ENCODE data around the gene BPTF. TPM values are rescaled to one million over a fixed set of nuclear protein-coding genes. Genes with fewer than 3 reads are reported as not detected.

Gene BPTF
- total and polyA plus RNA-seq, 8 donors = 75.4 to 137 (median 126) TPM

DNA sequence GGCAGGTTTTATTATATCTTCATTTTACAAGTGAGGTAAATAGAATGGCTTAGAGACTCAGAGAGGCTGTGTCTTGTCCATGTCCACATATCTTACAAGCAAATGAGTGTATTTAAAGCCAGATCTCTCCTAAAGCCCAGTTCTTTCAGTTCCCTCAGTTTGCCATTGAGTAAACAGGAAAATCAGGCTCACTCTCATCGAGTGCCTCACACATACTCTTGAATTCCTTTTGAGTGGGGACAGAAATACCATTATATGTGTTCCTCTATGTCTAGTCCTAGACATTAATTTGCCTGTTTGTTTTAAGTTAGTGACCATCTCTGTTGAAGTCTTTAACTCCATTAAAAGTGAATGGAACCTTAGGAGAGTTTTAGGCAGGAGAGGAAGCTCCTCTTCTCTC is 40.1 kb downstream of the BPTF start:
- peak in 1 of 4 donors; percentile 3 for DNase-seq
- Histone ChIP-seq H3K36me3 (peaks cover 0 to 7% of the 10 kb centered on the region in 2 donors), H3K4me1 (peaks cover 5 to 25% of the 10 kb centered on the region in 2 donors), H3K4me3 (no peak overlapping the region), H3K27me3 (no peaks in the 10 kb centered on the region), H3K9me3 (no peaks in the 10 kb centered on the region), H3K27ac (no peak overlapping the region)
- TF ChIP-seq, protein P1, sequence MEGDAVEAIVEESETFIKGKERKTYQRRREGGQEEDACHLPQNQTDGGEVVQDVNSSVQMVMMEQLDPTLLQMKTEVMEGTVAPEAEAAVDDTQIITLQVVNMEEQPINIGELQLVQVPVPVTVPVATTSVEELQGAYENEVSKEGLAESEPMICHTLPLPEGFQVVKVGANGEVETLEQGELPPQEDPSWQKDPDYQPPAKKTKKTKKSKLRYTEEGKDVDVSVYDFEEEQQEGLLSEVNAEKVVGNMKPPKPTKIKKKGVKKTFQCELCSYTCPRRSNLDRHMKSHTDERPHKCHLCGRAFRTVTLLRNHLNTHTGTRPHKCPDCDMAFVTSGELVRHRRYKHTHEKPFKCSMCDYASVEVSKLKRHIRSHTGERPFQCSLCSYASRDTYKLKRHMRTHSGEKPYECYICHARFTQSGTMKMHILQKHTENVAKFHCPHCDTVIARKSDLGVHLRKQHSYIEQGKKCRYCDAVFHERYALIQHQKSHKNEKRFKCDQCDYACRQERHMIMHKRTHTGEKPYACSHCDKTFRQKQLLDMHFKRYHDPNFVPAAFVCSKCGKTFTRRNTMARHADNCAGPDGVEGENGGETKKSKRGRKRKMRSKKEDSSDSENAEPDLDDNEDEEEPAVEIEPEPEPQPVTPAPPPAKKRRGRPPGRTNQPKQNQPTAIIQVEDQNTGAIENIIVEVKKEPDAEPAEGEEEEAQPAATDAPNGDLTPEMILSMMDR (IDR thresholded peaks at IDR 0.05) = no peak
- peak; percentile 92 for ATAC-seq
- intact Hi-C loops (cut with DNase I) = no loop called here

DNA sequence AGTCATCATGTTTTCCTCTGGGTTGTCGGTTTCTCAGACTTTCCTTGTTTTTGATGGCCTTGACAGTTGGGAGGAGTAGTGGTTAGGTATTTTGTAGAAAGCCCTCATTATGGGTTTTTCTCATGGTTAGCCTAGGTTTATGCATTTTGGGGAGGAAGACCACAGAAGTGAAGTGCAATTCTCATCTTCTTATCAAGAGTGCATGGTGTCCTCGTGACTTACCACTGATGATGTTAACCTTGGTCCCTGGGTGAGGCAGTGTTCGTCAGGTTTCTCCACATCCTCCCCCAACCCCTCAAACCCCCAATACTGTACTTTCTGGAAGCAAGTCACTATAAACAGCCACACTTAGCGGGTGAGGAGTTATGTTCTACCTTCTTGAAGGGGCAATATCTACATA is 42.3 kb downstream of the BPTF start:
- Histone ChIP-seq H3K36me3 (peaks cover 0 to 7% of the 10 kb centered on the region in 2 donors), H3K4me3 (no peak overlapping the region), H3K4me1 (peaks cover 5 to 25% of the 10 kb centered on the region in 2 donors), H3K27ac (no peak overlapping the region), H3K27me3 (no peaks in the 10 kb centered on the region), H3K9me3 (no peaks in the 10 kb centered on the region)
- DNase-seq (no peak), ATAC-seq (no peak)
- intact Hi-C loops (cut with DNase I) = no loop called here
- TF ChIP-seq, protein P1 (IDR thresholded peaks at IDR 0.05) = no peak

DNA sequence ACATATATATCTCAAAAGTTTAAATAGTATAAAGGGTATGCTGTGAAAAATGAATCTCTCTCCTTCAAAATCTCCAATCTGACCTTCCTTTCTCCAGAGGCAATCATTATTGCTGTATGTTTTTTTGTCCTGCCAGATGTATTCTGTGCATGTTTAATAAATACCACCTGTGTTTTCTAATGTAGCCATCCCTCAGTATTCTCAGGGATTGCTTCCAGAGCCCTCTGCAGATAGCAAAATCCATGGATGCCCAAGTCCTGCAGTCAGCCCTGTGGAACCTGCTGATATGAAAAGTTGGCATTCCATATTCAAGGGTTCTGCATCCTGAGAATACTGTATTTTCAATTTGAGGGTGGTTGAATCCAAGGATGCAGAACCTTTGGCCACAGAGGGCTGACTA is 42.9 kb downstream of the BPTF start:
- Histone ChIP-seq H3K9me3 (no peaks in the 10 kb centered on the region), H3K27ac (no peak overlapping the region), H3K27me3 (no peaks in the 10 kb centered on the region), H3K4me3 (no peak overlapping the region), H3K36me3 (peaks cover 0 to 7% of the 10 kb centered on the region in 2 donors), H3K4me1 (peaks cover 5 to 21% of the 10 kb centered on the region in 2 donors)
- intact Hi-C loops (cut with DNase I) = no loop called here
- DNase-seq (no peak), ATAC-seq (no peak)
- TF ChIP-seq, protein P1 (IDR thresholded peaks at IDR 0.05) = no peak

DNA sequence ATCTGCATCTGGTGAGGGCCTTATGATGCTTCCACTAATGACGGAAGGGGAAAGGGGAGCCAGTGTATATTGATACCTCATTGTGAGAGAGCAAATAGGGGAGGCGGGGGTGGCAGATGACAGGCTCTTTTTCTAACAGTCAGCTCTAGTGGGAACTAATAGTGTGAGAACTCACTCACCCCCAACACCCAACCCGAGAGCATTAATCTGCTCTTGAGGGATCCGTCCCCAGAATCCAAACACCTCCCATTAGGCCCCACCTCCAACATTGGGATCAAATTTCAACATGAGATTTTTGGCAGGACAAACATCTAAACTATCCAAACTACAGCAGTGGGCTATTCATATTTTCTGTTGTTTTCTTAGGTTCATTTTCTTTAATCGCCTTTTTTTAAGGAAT is 54.4 kb downstream of the BPTF start:
- DNase-seq = no peak
- H3K27ac ChIP-seq = no peak overlapping the region
- H3K9me3 ChIP-seq = no peaks in the 10 kb centered on the region
- no peak overlapping the region for H3K4me3 ChIP-seq
- TF ChIP-seq, protein P1 (IDR thresholded peaks at IDR 0.05) = no peak
- intact Hi-C loops (cut with DNase I) = no loop called here
- H3K4me1 ChIP-seq = peaks cover 0 to 4% of the 10 kb centered on the region in 2 donors
- no peaks in the 10 kb centered on the region for H3K27me3 ChIP-seq
- no peak for ATAC-seq
- peaks cover 0 to 42% of the 10 kb centered on the region in 2 donors for H3K36me3 ChIP-seq

DNA sequence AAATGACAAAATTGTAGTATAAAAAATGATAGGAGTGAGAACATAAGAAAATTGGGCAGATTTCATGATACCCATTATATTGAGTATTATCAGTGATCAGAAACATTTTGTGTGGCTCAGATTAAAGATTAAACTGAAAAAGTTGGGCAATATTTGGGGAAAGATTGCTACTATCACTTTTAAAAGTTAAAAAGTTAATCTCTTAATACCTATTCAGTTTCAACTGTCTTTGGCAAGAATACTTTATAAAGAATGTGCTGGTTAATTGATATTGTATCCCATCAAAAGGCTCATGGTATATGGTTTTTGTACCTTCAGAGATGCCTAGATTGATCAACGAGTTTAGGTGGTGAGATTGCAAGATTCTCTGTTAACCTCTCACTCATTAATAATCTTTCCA is 55.8 kb downstream of the BPTF start:
- DNase-seq (no peak), ATAC-seq (no peak)
- TF ChIP-seq, protein P1 (IDR thresholded peaks at IDR 0.05) = no peak
- Histone ChIP-seq H3K9me3 (no peaks in the 10 kb centered on the region), H3K27me3 (no peaks in the 10 kb centered on the region), H3K4me3 (no peak overlapping the region), H3K27ac (no peak overlapping the region), H3K36me3 (peaks cover 0 to 29% of the 10 kb centered on the region in 2 donors), H3K4me1 (peaks cover 0 to 4% of the 10 kb centered on the region in 2 donors)
- intact Hi-C loops (cut with DNase I) = no loop called here

All from left lung (tissue), 10 donors.